H1 (cell line): Measurements from ENCODE around the gene TMPRSS4. TPM values are rescaled to one million over a fixed set of nuclear protein-coding genes. Genes with fewer than 3 reads are reported as not detected.

Experiments used
- CHD7 ChIP-seq: fragments of 300-600 bp; sonication (generic); IDR thresholded peaks from 2 replicates; pipeline ENCODE4 v1.7.1; 2012; ENCODE audit warnings: low read length, moderate library complexity, mild to moderate bottlenecking, inconsistent platforms; ENCODE audit not compliant: insufficient replicate concordance
- EGR1 ChIP-seq: IDR thresholded peaks from 2 replicates; pipeline ENCODE4 v1.6.1; 2011; ENCODE audit warnings: low read depth, low read length, borderline replicate concordance
- POLR2A ChIP-seq, 2 experiments: IDR thresholded peaks; 1 replicate in 1 of 2; 2 replicates in 1 of 2; pipeline ENCODE4 v1.6.1; 2011; ENCODE audit warnings: low read depth in 2 of 2, low read length in 2 of 2, mild to moderate bottlenecking in 2 of 2; ENCODE audit errors: control extremely low read depth in 1 of 2
- SIRT6 ChIP-seq: IDR thresholded peaks from one replicate; pipeline ENCODE4 v1.7.1; 2012; ENCODE audit warnings: low read length, inconsistent platforms
- ZNF274 ChIP-seq: IDR thresholded peaks from 2 replicates; pipeline ENCODE4 v1.7.0; 2012; ENCODE audit warnings: low read length, borderline replicate concordance; ENCODE audit errors: extremely low read depth
- polyA plus RNA-seq, 7 experiments: library from polyadenylated mRNA; depleted of rRNA in 3 of 7; stranded (reverse) in 5 of 7; unstranded in 2 of 7; fragments of >200 nt in 5 of 7; fragments of 200-250 nt in 2 of 7; gene quantifications; 1 replicate in 5 of 7; 2 replicates in 1 of 7; 4 replicates in 1 of 7; pipeline versions ENCODE4 v1.2.1 to v1.2.3, GENCODE V29; 2011 to 2013; ENCODE audit warnings: missing spikeins in 2 of 7, mixed read lengths in 2 of 7
- total RNA-seq: library from RNA; stranded (reverse); fragmentation: NEBNext Ultra II Directional; extraction: Animal tissue kit (Norgen Biotek cat#: 25700); gene quantifications from 2 replicates; pipeline ENCODE4 v1.2.1, GENCODE V29; 2021

TMPRSS4 gene
- total and polyA plus RNA-seq, 2 of the 8 experiments (the other 6 are each of a cell fraction or from before 2014, with no cell fraction given), result 0.11 to 0.58 TPM

GRCh38 chr11:118084247-118084646, 7.4 kb downstream of the TMPRSS4 start (continued):
- TF ChIP-seq CHD7, result no peak
- no peak for TF ChIP-seq SIRT6
- no peak for TF ChIP-seq ZNF274
- no peak for TF ChIP-seq EGR1
- TF ChIP-seq POLR2A (IDR thresholded peaks at IDR 0.05; ENCODE audit: control extremely low read depth in 1 of 2, low read depth in 2 of 2, low read length in 2 of 2), result no peak
- TF ChIP-seq, all 59 proteins: peak for 0
